ENCODE results near the gene TMIE.
"Not testable (repeated sequence)": the region's sequence is repeated elsewhere in the genome, so short reads cannot be mapped to it uniquely, and the experiment has no call there.

The TMIE gene

DNA sequence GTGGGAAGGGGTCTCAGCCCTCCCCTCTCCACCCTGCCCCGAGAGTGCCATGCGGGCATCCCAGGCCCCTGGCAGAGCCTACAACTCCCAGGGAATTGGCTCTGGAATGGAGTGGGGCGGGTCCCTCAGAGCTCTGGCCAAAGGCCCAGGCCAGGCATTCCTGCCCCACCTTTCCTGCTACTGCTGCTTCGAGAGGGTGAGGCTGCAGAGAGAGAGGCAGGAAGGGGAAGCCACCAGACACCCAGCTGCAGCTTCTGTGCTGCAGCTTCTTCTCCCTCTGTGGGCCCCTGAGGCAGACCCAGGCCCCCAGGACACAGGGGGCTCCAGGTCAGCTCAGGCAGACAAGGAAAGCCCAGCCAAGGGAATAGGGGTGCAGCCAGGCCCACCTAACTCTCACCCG, 10.4 kb upstream of the TMIE start:
- no peak for DNase-seq

DNA sequence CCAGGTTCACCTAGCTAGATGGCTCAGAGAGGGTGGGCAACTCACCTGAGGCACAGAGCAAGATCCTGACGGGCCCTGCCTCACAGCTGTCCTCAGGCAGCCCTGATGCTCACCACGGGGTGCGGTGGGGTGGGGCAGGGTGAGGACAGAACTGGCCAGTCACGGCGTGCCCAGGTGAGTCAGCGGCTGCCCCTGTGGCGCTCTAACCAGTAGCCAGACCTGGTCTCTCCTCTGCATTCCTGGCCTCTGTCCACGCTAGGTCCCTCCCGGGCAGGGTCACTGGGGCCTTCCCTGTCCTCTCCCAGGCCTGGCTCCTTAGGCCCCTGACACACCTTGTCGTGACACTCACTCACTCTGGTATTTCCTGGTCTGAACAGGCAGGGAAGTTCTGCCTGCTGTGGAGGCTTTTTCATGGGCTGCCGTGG, 8.6 kb upstream of the TMIE start:
- DNase-seq = no peak

DNA sequence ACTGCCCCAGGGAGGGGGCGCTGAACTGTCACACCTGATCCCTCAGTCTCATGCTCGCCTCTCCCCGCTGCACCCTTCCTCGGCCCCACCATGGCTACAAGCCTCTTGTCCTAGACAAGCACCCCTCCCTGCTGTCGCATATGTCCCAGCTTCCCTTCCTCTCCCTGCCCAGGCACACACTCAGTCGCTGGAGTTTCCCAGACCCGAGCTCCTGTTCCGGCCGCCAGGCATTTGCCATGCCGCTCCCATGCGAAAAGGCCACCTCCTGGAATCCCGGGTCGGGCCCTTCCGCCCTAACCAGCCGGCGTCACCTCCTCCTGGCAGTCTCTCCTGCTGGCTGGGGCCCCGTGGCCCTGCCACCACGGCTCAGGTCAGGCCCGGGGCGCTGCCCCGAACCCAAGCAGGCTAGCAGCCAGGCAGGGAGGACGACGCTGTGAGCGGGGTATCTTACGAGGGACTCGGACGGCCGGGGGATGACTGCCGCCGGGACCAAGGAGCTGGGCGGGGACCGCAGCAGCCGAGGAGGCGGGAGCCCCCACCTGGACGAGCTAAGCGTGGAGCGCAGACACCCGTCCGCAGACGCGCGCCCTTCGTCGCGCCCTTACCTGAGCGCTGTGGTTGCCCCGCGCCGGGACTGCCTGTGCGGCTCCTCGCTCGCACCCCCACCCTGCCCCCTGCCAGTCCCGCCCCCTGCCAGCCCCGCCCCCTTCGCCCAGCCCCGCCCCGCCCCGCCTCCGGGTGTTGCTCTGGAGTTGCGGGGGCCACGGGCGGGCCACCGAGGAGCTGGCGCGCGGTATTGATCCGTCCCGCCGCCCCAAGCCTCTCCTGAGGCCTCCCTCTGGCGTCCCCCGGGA, 7.9 kb upstream of the TMIE start, which contains the start of gene ALS2CL:
Gene ALS2CL, minus strand, starts transcription at position 642 of the 854 bp plus-strand sequence. CDS start 4,239 bp downstream, outside the sequence.
- DNase-seq = no peak

DNA sequence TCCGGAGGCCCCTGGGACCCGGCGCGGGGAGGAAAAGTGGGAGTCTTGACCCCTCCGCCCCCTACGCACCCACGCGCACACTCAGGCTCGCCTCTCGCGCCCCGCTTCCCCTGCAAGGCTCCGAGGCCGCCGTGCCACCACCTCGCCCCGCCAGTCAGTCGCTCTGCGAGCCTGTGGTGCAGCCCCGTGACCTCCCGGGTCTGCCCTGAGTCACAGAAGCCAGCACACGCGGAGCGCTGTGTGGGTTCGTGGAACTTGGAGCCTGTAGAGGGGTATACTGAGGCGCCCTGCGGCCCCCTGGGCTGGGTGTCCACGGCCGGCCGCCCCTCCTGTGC, 7.3 kb upstream of the TMIE start:
- DNase-seq = no peak

DNA sequence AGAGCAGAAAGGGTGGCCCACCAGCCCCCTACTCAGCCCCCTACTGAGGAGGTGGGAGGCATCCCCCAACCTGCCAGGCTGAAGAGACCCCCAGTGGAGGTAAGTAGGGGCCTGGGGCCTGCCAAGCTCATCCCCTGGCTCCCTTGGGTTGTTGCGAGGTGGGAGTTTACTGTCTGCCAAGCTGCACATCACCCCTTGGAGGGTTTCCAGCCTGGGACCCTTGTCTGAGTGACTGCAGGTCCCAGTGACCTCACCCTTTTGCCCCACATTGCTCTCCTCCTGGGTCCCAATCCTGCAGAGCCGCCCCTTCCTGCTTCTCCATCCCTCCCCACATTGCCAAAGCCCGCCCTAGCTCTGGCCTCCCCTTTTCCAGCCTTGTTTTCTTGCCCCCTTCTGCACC, 6.7 kb upstream of the TMIE start:
- no peak for DNase-seq

DNA sequence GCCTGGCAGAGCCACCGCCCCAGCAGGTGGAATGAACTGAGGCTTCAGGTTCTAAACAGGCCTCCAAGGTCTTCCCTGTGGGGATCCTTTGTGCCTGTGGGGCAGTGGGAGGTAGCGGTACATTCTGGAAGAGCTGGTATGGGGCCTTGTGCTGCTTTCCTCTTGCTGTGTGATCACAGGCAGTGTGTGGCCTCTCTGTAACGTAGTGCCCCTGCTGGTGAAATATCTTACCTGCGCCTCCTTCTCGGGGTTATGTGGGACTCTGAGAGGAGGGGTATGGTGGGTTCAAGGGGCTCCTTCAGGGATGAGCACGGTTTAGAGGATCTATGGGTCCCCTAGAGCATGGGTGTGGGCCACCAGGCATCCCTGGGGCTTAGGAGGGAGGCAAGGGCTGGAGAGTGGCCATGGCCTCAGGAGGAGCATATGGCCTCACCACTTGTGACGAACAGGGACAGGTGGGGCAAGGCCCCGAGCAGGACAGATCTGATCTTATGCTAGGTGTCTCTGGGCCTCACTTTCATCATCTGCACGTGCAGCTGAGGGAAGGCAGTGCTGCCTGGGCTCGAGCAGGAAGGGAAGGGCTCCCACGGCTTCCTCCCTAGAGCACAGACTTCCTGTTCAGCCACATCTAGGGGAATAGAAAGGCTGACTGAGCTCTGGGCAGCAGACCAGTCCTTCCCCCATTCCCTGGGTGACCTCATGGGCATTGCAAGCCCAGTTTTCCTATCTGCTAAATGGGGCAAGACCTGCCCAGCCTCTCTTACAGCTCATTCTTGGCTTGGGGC, 5.8 kb upstream of the TMIE start:
- peak; percentile 50 for DNase-seq

DNA sequence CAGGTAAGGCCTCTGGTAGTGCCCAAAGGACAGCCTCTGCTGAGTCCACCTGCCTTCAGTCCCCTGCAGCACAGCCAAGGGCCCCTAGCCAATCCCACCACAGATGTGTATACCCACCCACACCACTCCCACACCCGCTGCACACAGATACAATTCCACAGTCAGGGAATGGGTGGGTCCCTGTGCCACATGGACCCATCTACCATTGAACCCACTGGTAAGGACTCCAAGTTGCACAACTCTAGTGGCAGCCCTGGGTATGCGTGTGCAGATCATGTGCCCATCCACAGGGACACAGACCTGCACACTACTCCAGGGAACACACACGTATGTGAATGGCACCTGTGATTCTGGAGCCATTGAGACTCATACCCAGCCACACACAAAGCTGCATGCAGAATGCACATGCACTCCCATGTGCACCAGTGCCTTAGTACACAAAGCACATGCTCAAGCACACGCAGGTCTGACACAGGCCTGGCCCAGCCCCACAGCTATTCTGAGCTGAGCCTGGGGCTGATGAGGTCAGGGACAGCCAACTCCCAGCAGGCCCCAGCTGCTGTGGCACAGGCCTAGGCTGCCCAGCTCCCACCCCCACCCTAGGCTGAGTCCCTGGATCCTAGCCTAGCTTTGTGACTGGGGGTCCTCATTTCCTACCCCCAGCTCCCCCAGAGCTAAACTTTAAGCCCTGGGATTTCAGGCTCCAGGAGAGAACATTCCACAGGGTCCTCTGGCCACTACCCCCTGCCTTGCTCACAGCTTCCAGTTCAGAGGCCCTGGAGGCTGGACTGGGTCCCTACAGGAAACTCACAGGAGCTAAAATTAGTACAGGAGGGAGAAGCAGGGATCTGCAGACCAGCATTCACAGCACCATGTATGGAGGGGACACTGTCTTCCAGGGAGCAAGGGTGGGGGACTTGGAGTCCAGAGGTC, 5.0 kb upstream of the TMIE start:
- DNase-seq = peak; percentile 47

DNA sequence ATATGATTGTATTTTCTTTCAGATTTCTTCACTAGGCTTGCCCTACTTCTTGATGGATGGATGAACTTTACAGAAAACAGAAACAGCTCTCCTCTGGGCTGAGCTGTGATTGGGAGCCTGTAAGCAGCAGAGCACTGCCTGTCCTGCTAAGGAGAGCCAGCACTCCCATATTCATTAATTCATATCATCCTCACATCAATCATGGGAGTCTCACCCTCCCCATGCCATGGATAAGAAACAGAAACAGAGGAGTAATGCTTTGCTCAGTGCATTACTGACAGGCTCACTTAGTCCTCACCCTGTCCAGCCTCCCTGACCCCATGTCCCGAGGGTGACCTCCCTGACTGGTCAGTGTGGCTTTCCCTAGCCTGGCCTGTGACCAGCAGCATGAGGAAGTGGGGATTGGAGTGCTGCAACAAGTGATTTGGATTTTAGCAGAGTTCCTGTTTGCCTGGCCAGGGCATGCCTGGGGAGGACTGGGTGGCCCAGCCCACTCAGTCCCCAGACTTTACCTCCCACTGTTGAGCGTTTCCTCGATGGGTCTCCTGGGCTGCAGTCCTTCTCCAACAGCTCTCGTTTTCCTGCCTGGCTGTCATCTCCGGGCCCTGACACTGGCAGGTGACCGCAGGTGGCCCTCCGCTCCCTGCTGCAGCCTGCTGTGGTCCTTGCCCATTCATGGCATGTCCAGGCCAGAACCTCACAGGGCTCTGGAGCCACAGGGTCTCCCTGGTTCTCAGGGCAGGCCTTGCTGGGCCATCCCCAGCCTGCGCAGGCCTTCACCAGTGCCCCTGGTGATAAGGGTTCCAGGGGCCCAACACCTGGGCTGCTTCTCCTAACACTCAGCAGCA, 1.3 kb upstream of the TMIE start:
- DNase-seq = no peak

DNA sequence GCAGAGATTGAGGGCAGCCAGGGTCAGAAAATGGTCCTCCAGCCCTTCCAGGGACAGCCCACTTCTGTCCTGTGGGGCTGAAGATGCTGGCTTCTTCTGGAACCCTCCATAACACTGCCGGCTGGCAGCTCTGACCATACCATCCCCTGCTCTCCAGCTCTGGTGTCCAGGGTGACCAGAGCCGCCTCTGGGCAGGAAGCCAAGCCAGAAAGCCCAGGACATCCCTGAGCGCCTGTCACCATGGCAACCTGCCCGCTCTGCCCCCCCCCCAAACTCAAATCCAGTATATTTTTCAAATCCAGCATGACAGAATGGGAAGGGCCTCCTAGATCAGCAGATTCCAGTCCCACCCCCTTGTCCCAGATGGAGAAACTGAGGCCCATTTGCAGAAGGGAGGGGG, 420 bp upstream of the TMIE start:
- DNase-seq = no peak

DNA sequence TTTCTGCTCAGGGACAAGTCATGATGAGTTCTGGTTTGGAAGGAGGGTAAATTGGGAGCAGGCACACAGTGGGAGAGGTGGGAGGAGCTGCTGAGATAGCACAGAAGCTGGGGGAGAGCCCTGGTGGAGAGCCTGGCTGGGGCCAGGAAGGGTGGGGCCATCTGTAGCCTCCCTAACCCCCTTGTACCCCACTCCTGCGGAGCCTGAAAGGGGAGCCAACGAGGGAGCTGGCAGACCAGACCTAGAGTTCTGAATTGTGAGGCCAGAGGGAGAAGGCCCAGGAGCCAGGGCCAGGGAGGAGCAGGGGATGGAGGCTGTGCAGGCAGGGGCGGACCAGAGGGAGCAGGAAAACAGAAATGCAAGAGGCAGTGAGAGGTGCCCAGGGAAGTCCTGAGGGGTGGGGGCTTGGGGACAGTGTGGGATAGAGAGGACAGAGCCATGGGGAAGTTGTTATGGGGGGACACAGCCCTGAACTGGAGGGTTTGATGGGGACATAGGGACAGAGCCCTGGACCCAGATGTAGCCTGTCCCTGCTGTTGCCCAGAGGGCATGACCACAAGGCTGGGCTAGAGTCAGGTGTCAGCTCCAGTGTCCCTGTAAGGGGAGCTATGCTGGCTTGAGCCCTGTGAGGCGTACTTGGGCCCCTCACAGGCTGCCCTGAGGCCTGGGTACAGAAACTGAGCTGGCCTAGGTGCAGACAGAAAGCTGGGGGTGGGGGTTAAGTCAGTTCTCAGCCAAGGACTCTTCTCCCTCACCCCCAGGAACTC, 1.2 kb downstream of the TMIE start:
- DNase-seq = no peak

DNA sequence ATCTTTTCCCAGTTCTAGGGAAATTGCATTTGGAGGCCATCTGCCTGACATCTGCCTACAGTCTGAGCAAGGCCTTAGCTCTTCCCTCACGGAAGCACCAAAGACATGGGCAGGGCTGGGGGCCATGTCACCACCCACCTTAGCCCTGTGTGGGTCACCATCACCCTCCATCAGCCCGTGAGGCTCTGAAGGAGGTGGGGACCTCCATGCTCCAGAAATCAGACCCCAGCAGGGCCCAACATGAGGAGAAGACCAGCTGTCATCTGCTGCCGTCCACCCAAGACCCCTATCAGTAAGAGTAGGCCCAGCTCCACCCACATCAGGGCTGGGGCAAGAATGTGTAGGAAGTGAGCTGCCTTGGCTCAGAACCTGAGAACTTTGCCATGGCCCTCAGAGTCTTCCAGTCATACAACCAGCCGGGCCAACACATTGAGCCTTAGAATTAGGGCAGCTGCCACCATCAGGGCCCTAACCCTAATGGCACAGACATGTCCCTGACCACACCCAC, 1.9 kb downstream of the TMIE start:
- no peak for DNase-seq

DNA sequence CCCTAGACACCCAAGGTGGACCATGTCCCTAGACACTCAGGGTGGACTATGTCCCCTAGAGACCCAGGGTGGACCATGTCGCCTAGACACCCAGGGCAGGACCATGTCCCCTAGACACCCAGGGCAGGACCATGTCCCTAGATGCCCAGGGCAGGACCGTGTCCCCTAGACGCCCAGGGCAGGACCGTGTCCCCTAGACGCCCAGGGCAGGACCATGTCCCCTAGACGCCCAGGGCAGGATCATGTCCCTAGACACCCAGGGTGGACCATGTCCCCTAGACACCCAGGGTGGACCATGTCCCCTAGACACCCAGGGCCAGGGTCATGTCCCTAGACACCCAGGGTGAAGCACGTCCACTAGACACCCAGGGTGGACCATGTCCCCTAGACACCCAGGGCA, 3.2 kb downstream of the TMIE start:
- not testable (repeated sequence) for DNase-seq

DNA sequence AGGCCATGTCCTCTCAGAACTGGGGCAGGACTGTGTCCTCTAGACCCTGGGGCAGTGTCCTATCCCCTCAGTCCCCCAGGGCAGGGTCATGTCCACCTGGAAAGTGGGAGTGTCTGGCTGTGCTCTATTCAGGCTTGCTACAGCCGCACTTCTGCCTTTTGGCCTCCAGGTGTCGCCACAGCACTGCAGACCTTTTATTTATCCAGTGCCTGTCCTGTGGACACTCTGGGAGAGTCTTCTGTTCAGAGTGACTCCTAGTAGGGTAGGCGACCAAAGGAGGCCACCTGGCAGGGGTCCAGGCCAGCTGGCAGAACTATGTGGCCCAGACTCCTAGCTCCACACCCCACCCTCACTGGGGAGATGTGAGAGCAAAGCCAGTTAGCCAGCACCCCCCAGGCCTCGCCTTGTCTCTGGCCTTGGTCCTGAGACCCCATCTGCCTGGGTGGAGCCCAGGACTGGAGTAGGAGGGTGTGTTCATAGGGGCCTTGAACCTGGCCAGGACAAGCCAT, 3.9 kb downstream of the TMIE start:
- DNase-seq = peak; percentile 29

DNA sequence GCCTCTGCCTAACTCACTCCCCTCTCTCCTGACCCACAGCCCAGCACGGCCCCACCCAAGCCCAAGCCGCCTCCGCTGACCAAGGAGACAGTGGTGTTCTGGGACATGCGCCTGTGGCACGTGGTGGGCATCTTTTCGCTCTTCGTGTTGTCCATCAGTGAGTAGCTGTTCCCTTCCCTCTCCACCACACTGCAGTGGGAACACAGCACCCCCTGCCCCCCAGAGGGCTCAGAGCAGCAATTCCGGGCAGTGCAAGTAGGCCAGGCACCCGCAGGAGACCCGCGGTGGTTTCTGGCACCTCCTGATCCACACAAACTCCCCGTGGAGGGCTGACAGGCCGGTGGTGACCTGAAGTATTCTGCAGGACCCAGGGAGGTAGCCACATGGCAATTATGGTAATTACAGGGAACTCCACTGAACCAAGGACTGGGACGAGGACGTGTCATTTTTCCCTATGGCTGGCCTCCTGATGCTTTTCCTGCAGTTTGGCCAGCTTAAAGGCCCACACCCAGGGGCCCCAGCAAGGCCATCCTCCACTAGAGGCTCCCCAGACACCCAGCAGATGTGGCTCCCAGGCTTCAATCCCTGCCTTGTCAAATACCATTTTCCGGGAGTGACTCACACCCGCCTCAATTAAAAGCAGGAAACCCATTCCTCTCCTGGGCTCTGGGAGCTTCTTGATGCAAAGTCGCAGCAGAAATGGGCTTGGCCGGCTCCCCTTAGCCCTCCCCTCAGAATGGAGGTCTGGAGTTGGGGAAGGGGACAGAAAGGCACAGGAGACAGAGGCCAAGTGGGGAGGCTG, 4.8 kb downstream of the TMIE start:
- DNase-seq = no peak

DNA sequence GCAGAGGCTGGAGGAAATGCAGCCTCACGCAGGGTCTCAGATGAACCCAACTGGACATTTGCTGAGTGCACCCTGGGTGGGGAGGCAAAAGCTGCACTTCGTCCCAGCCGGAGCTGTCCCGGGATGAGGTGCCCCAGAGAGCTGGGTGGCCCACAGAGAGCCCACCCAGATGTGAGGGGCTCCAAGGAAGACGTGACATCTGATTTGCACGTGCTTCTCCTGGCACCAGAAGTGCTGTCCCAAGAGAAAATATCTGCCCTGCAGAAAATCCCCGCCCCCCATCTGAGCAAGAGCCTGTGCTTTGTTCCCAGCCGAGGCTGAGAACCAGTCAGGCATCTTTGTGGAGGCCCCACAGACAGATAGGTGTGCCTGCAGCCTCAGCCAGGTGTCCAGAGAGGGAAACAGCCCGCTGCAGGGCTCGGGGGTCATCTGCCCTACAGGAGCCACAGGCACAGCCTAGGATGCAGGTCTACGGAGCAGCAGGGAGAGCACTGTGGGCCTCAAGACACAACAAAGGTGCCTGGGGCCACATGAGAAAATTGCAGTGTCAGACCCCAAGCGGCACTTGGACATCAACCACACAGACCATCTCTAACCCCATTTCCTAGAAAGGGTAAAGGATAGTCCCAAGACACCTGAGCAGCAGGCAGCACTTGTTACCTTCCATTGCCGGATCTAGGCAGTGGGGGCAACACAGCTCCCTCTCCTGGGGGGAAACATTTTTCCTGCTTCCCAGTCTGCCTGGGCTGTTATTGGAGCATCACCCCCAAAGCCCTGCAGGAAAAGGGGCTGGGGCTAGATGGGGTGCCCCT, 5.8 kb downstream of the TMIE start:
- no peak for DNase-seq

DNA sequence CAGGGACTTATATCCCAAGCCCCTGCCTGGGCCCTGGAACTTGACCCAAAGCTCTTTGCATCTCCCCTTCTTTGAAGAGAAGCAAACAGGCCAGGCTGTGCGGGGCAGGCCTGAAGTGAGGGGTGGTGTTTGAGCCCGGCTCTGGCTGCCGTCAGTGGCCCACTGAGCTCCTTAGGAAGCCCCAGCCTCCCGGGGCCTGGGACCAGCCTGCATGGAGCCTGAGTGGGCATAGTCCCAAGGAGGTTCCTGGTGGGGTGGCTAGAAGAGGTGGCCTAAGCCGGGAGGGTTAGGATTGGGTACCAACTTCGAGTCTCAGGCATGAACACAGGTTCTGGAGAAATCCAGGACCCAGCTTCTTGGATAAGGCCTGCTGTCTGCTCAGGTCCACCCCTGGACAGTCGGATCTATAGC, 6.4 kb downstream of the TMIE start:
- DNase-seq = no peak

DNA sequence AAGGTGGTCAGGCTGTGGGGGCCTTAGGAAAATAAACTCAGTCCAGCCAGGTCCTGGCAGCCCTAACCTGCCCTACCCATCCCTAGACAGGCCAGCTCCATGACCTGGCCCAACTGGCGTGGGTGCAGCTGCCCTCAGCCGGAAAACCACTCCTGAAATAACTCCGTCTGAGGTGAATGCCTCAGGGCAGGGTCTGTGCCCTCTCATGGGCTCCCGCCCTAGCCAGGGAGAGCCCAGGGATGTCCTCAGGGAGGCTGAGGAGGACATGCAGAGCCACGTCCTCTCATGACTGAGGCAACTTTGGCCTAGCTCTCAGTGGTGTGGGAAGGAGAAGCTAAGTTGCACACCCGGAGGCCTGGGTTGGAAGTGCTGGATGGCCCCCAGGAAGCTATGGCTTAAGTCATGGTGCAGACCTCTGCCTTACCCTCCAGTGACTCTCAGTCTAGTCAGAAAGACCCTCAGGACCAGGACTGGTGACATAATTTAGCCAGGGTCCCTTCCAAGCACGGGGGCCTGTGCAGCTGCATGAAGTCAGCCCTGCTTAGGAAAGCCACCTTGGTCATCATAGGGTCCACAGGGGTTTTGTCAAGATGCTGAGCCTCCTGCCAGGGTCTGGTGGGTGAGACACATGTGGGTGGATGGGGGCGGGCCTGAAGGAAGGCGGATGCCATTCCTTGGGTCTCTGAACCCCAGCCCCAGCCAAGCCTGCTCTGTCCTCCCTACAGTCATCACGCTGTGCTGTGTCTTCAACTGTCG, 7.4 kb downstream of the TMIE start:
- DNase-seq = no peak

DNA sequence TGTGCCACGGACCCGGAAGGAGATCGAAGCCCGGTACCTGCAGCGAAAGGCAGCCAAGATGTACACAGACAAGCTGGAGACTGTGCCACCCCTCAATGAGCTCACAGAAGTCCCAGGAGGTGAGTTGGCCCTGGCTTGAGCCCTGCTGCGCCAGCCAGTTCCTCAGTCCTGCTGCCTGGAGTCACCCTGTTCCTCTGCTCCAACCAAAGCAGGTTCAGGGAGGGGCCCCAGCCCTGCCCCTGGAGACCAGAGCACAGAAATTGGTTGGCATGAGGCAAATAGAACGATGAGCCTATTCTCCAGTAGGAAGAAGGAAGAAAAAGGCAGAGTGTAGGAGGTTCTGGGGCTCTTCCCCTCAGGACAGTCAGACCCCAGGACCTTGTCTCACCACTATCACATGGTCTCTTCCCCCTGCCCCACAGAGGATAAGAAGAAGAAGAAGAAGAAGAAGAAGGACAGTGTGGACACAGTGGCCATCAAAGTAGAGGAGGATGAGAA, 8.0 kb downstream of the TMIE start:
- DNase-seq = no peak

Data from KG1 (cell line).